ENCODE data around the gene MAGEF1. TPM values are rescaled to one million over a fixed set of nuclear protein-coding genes. Genes with fewer than 3 reads are reported as not detected.

The MAGEF1 gene
- total RNA-seq, 1 donor from 2014 or later = 47.5 TPM

DNA sequence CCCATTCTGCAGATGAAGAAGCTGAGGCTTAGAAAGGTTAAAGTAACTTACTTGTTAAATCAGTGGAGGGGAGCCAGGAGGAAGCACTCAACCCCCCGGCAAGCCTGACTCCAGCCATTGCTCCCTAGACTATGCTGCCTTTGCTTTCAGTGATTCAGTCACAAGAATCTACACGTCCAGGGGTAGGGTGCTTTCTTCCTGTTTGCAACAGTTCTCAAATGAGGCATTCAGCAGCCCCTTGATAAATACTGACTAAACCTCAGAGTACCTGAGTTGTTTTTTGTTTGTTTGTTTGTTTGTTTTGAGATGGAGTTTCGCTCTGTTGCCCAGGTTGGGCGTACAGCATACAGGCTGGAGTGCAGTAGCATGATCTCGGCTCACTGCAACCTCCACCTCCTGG, 28.6 kb downstream of the MAGEF1 start:
- no peak for DNase-seq (ENCODE audit: extremely low spot score, unreplicated experiment)
- Mint-ChIP-seq H3K4me1 (ENCODE audit: unreplicated experiment) (peaks cover 45% of the 10 kb centered on the region), H3K9me3 (ENCODE audit: unreplicated experiment) (no peaks in the 10 kb centered on the region), H3K36me3 (ENCODE audit: unreplicated experiment) (no peaks in the 10 kb centered on the region), H3K27me3 (ENCODE audit: unreplicated experiment) (no peaks in the 10 kb centered on the region), H3K27ac (ENCODE audit: unreplicated experiment) (no peak overlapping the region), H3K4me3 (ENCODE audit: unreplicated experiment) (no peak overlapping the region)
- TF ChIP-seq, protein P1, sequence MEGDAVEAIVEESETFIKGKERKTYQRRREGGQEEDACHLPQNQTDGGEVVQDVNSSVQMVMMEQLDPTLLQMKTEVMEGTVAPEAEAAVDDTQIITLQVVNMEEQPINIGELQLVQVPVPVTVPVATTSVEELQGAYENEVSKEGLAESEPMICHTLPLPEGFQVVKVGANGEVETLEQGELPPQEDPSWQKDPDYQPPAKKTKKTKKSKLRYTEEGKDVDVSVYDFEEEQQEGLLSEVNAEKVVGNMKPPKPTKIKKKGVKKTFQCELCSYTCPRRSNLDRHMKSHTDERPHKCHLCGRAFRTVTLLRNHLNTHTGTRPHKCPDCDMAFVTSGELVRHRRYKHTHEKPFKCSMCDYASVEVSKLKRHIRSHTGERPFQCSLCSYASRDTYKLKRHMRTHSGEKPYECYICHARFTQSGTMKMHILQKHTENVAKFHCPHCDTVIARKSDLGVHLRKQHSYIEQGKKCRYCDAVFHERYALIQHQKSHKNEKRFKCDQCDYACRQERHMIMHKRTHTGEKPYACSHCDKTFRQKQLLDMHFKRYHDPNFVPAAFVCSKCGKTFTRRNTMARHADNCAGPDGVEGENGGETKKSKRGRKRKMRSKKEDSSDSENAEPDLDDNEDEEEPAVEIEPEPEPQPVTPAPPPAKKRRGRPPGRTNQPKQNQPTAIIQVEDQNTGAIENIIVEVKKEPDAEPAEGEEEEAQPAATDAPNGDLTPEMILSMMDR (IDR thresholded peaks at IDR 0.05) = no peak

DNA sequence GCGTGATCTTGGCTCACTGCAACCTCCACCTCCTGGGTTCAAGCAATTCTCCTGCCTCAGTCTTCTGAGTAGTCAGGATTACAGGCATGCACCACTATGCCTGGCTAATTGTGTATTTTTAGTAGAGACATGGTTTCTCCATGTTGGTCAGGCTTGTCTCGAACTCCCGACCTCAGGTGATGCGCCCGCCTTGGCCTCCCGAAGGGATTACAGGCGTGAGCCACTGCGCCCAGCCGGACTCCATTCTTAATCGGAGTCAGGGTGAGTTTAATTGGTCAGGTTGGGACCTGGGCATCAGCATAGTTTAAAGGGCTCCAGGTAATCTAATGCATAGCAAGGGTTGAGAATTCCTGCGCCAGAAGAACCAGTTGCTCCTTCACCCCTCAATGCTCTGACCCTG, 29.2 kb downstream of the MAGEF1 start:
- no peaks in the 10 kb centered on the region for H3K27me3 Mint-ChIP-seq (ENCODE audit: unreplicated experiment)
- H3K4me1 Mint-ChIP-seq (ENCODE audit: unreplicated experiment) = peaks cover 43% of the 10 kb centered on the region
- no peaks in the 10 kb centered on the region for H3K36me3 Mint-ChIP-seq (ENCODE audit: unreplicated experiment)
- DNase-seq (ENCODE audit: extremely low spot score, unreplicated experiment) = no peak
- TF ChIP-seq, protein P1 (IDR thresholded peaks at IDR 0.05) = no peak
- no peak overlapping the region for H3K27ac Mint-ChIP-seq (ENCODE audit: unreplicated experiment)
- no peaks in the 10 kb centered on the region for H3K9me3 Mint-ChIP-seq (ENCODE audit: unreplicated experiment)
- no peak overlapping the region for H3K4me3 Mint-ChIP-seq (ENCODE audit: unreplicated experiment)

DNA sequence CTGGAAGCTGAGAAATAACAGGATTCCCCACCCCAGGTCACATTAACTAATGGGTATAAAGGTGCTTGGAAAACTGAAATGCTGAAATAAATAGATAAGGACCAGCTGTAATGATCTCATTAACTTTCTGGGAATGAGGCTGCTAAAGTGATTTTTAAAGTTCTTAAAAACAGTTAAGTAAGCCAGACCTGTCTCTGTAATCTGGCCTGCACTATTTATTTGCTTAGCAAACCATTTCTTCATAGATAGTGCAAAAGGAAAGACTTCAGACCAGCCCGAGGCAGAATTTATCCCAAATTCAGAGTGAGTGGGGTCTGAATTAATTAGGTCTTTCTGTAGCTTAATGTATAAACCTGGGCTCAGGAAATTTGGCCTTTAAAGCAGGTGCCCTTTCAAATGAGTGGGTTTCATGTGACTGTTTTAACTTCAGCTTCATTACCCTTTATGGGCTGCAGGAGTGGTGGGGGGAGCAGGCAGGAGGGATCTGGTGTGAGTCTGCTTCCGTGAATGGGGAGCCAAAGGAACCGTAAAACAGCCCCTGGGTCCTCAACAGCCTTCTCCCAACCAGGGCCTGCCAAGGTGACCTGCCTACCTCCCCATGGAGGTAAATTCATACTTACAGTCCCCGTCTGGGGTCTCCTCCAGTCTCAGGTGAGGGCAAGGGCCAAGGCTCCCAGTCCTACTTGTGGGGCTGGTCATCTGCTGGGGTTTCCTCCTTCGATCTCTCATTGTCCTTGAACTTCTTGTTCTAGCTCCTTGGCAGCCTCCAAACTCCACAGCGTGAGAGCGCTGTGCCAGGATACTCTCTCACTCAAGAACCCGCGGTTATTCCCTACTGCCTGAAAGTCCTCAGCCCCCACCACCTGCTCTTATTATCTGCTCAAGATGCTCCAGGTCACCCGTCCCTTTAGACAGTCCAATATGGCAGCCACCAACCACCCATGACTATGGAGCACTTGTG, 31.2 kb downstream of the MAGEF1 start:
- no peaks in the 10 kb centered on the region for H3K36me3 Mint-ChIP-seq (ENCODE audit: unreplicated experiment)
- no peak overlapping the region for H3K4me3 Mint-ChIP-seq (ENCODE audit: unreplicated experiment)
- DNase-seq (ENCODE audit: extremely low spot score, unreplicated experiment) = no peak
- peaks cover 30% of the 10 kb centered on the region for H3K4me1 Mint-ChIP-seq (ENCODE audit: unreplicated experiment)
- peaks cover 5% of the 10 kb centered on the region for H3K27me3 Mint-ChIP-seq (ENCODE audit: unreplicated experiment)
- TF ChIP-seq, protein P1 (IDR thresholded peaks at IDR 0.05) = no peak
- H3K27ac Mint-ChIP-seq (ENCODE audit: unreplicated experiment) = no peak overlapping the region
- no peaks in the 10 kb centered on the region for H3K9me3 Mint-ChIP-seq (ENCODE audit: unreplicated experiment)

DNA sequence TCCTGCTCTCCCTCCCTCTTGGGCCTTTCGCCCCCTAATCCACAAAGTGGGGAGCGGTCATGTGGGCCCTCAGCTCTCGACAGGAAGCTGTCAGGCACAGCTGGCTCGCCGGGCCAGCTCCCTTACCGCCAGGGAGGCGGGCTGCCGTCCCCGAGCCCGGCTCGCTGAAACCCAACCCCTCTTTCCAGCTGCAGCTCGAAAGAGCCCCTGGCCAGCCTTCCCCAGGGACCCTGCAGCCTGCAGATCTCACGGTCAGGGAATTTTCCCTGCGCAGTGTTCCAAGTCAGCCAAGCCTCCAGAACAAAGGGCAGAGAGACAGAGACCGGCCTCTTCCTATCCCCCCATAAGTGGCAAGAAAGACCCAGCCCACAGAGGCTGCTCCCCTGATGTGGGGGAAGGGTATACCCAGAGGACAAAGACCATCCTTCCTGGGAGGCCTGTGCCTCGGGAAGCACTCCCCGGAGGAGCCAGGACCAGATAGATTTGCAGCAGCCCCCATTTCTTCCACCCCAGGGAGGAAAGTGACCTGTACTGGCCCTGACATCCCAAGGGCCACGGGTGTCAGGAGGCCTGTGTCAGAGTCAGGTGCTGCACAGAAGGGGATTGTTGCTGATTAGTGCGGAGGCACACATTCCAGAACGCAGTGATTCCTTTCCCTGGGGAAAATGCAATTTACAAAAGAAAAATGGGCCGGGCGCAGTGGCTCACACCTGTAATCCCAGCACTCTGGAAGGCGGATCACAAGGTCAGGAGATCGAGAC, 32.6 kb downstream of the MAGEF1 start:
- Mint-ChIP-seq H3K36me3 (ENCODE audit: unreplicated experiment) (no peaks in the 10 kb centered on the region), H3K9me3 (ENCODE audit: unreplicated experiment) (no peaks in the 10 kb centered on the region), H3K4me3 (ENCODE audit: unreplicated experiment) (peak overlapping the region; percentile 1), H3K4me1 (ENCODE audit: unreplicated experiment) (peaks cover 25% of the 10 kb centered on the region), H3K27ac (ENCODE audit: unreplicated experiment) (peak overlapping the region; percentile 65), H3K27me3 (ENCODE audit: unreplicated experiment) (peaks cover 12% of the 10 kb centered on the region)
- peak; percentile 90 for DNase-seq (ENCODE audit: extremely low spot score, unreplicated experiment)
- TF ChIP-seq, protein P1 (IDR thresholded peaks at IDR 0.05) = no peak

Data from osteocyte (in vitro differentiated cells).